ENCODE results near the gene TMPRSS5.

The TMPRSS5 gene

GRCh38 chr11:113697756-113698407 is 8.2 kb downstream of the TMPRSS5 start:
- no peak for TF ChIP-seq CTCF (IDR thresholded peaks at IDR 0.05; ENCODE audit: insufficient read depth, low read depth, low read length, missing control alignments)
- DNase-seq (ENCODE audit: low read depth): no peak
- H3K4me3 ChIP-seq (ENCODE audit: low read depth, low read length): no peak overlapping the region

GRCh38 chr11:113697111-113697510 is 9.0 kb downstream of the TMPRSS5 start:
- TF ChIP-seq CTCF (IDR thresholded peaks at IDR 0.05; ENCODE audit: insufficient read depth, low read depth, low read length, missing control alignments): no peak
- H3K4me3 ChIP-seq (ENCODE audit: low read depth, low read length): no peak overlapping the region
- no peak for DNase-seq (ENCODE audit: low read depth)

GRCh38 chr11:113695207-113695606 is 10.9 kb downstream of the TMPRSS5 start:
- no peak for TF ChIP-seq CTCF (IDR thresholded peaks at IDR 0.05; ENCODE audit: insufficient read depth, low read depth, low read length, missing control alignments)
- DNase-seq (ENCODE audit: low read depth): no peak

GRCh38 chr11:113694390-113694789 is 11.7 kb downstream of the TMPRSS5 start:
- no peak for DNase-seq (ENCODE audit: low read depth)
- H3K4me3 ChIP-seq (ENCODE audit: low read depth, low read length): no peak overlapping the region
- TF ChIP-seq CTCF (IDR thresholded peaks at IDR 0.05; ENCODE audit: insufficient read depth, low read depth, low read length, missing control alignments): no peak

More at GRCh38 chr11:113695207-113695606, 10.9 kb downstream of the TMPRSS5 start:
- H3K4me3 ChIP-seq (ENCODE audit: low read depth, low read length): no peak overlapping the region

GRCh38 chr11:113693030-113693429 is 13.1 kb downstream of the TMPRSS5 start:
- no peak for TF ChIP-seq CTCF (IDR thresholded peaks at IDR 0.05; ENCODE audit: insufficient read depth, low read depth, low read length, missing control alignments)
- no peak for DNase-seq (ENCODE audit: low read depth)
- no peak overlapping the region for H3K4me3 ChIP-seq (ENCODE audit: low read depth, low read length)

- peak; percentile 9 for DNase-seq (ENCODE audit: low read depth)
- peak; percentile 64 for TF ChIP-seq CTCF (IDR thresholded peaks at IDR 0.05; ENCODE audit: insufficient read depth, low read depth, low read length, missing control alignments)
- H3K4me3 ChIP-seq (ENCODE audit: low read depth, low read length): no peak overlapping the region
Observed at GRCh38 chr11:113690619-113691569, 15.2 kb downstream of the TMPRSS5 start.
